HEK293 (cell line): ENCODE data around the gene PLB1.

ENCODE experiments used
- CTCF ChIA-PET: fragments of 350-600 bp; formaldehyde crosslinking; extraction: SDS; loops from one replicate; lab custom pipeline; 2021; ENCODE audit warnings: antibody characterized with exemption; lab: Yijun Ruan, JAX
- POLR2A ChIA-PET: fragments of 300-600 bp; formaldehyde crosslinking; extraction: SDS; loops from one replicate; lab custom pipeline; 2020; ENCODE audit warnings: antibody characterized with exemption, inconsistent platforms; lab: Yijun Ruan, JAX
- H3K27ac ChIP-seq: fragments of 200-500 bp; sonication (Bioruptor generic); 2 replicates; pipeline ENCODE4 v1.5.1; 2014; ENCODE audit warnings: low read depth, low read length, control low read depth, inconsistent platforms; ENCODE audit errors: extremely low read depth
- H3K36me3 ChIP-seq, 2 experiments: fragments of 200-500 bp in 1 of 2; sonication (Bioruptor generic) in 1 of 2; 1 replicate in 1 of 2; 2 replicates in 1 of 2; pipeline ENCODE4 v1.5.1; 2014 to 2017; ENCODE audit warnings: inconsistent platforms in 2 of 2, low read length in 2 of 2; ENCODE audit not compliant: control insufficient read depth in 2 of 2, insufficient read depth in 1 of 2
- H3K4me1 ChIP-seq: fragments of 200-500 bp; sonication (Bioruptor generic); 2 replicates; pipeline ENCODE4 v1.5.1; 2014; ENCODE audit warnings: mild to moderate bottlenecking, low read length, inconsistent platforms; ENCODE audit not compliant: control insufficient read depth, insufficient read depth
- H3K4me3 ChIP-seq: 2 replicates; pipeline ENCODE4 v1.5.1; 2011; ENCODE audit warnings: low read depth, mild to moderate bottlenecking, control low read depth, low read length, moderate library complexity
- H3K9me3 ChIP-seq: fragments of 200-500 bp; sonication (Bioruptor generic); 2 replicates; pipeline ENCODE4 v1.5.1; 2014; ENCODE audit warnings: low read depth, low read length, inconsistent platforms; ENCODE audit not compliant: control insufficient read depth, insufficient read depth
- GLIS2 ChIP-seq: fragments of 450-650 bp; formaldehyde crosslinking; IDR thresholded peaks from 2 replicates; pipeline ENCODE4 v1.5.1; 2016; ENCODE audit warnings: missing biosample characterization, missing genetic modification characterization
- HOXA7 ChIP-seq: sonication (generic); formaldehyde crosslinking; IDR thresholded peaks from 2 replicates; pipeline ENCODE4 v1.8.1; 2022; ENCODE audit warnings: missing genetic modification reagents, borderline replicate concordance
- IKZF3 ChIP-seq: fragments of 450-650 bp; IDR thresholded peaks from 2 replicates; pipeline ENCODE4 v1.5.0; 2018; ENCODE audit warnings: missing biosample characterization, mild to moderate bottlenecking, missing genetic modification characterization, moderate library complexity
- KLF10 ChIP-seq: fragments of 450-650 bp; IDR thresholded peaks from 2 replicates; pipeline ENCODE4 v1.5.1; 2018; ENCODE audit warnings: missing biosample characterization, mild to moderate bottlenecking, missing genetic modification characterization
- KLF8 ChIP-seq: fragments of 450-650 bp; formaldehyde crosslinking; IDR thresholded peaks from 2 replicates; pipeline ENCODE4 v1.5.1; 2016; ENCODE audit warnings: missing biosample characterization, missing genetic modification characterization
- OSR2 ChIP-seq: fragments of 450-650 bp; formaldehyde crosslinking; IDR thresholded peaks from 2 replicates; pipeline ENCODE4 v1.5.1; 2016; ENCODE audit warnings: missing biosample characterization, missing genetic modification characterization
- PRDM1 ChIP-seq: fragments of 450-650 bp; formaldehyde crosslinking; IDR thresholded peaks from 2 replicates; pipeline ENCODE4; 2016; ENCODE audit warnings: missing biosample characterization, missing genetic modification characterization
- YY2 ChIP-seq: fragments of 450-650 bp; formaldehyde crosslinking; IDR thresholded peaks from 2 replicates; pipeline ENCODE4 v1.5.1; 2016; ENCODE audit warnings: missing biosample characterization, missing genetic modification characterization
- ZBTB17 ChIP-seq: fragments of 450-650 bp; formaldehyde crosslinking; IDR thresholded peaks from 2 replicates; pipeline ENCODE4 v1.5.1; 2016; ENCODE audit warnings: missing biosample characterization, missing genetic modification characterization
- ZEB2 ChIP-seq: fragments of 450-650 bp; formaldehyde crosslinking; IDR thresholded peaks from 2 replicates; pipeline ENCODE4 v1.5.1; 2016; ENCODE audit warnings: missing biosample characterization, missing genetic modification characterization
- ZNF140 ChIP-seq: fragments of 450-650 bp; formaldehyde crosslinking; IDR thresholded peaks from 2 replicates; pipeline ENCODE4 v1.5.1; 2016; ENCODE audit warnings: missing biosample characterization, missing genetic modification characterization
- ZNF157 ChIP-seq: fragments of 450-650 bp; formaldehyde crosslinking; IDR thresholded peaks from 2 replicates; pipeline ENCODE4 v1.5.1; 2016; ENCODE audit warnings: missing biosample characterization, missing genetic modification characterization
- ZNF169 ChIP-seq: fragments of 450-650 bp; formaldehyde crosslinking; IDR thresholded peaks from 2 replicates; pipeline ENCODE4 v1.5.1; 2016; ENCODE audit warnings: missing biosample characterization, missing genetic modification characterization
- ZNF19 ChIP-seq: fragments of 450-650 bp; formaldehyde crosslinking; IDR thresholded peaks from 2 replicates; pipeline ENCODE4; 2016; ENCODE audit warnings: missing biosample characterization, missing genetic modification characterization, low read depth
- ZNF221 ChIP-seq: fragments of 450-650 bp; formaldehyde crosslinking; IDR thresholded peaks from 2 replicates; pipeline ENCODE4 v1.5.1; 2017; ENCODE audit warnings: missing biosample characterization, missing genetic modification characterization, borderline replicate concordance
- ZNF341 ChIP-seq: fragments of 450-650 bp; formaldehyde crosslinking; IDR thresholded peaks from 2 replicates; pipeline ENCODE4; 2016; ENCODE audit warnings: low read depth, missing biosample characterization, missing genetic modification characterization
- ZNF354C ChIP-seq: fragments of 450-650 bp; formaldehyde crosslinking; IDR thresholded peaks from 2 replicates; pipeline ENCODE4 v1.5.1; 2016; ENCODE audit warnings: missing biosample characterization, missing genetic modification characterization, low read depth, borderline replicate concordance
- ZNF600 ChIP-seq: fragments of 450-650 bp; formaldehyde crosslinking; IDR thresholded peaks from 2 replicates; pipeline ENCODE4 v1.5.1; 2016; ENCODE audit warnings: missing biosample characterization, missing genetic modification characterization
- ZNF626 ChIP-seq: fragments of 450-650 bp; sonication (Bioruptor Pico); formaldehyde crosslinking; IDR thresholded peaks from 2 replicates; pipeline ENCODE4 v1.5.1; 2018; ENCODE audit warnings: missing biosample characterization, missing genetic modification characterization, inconsistent platforms
- ZXDB ChIP-seq: fragments of 450-650 bp; formaldehyde crosslinking; IDR thresholded peaks from 2 replicates; pipeline ENCODE4 v1.5.1; 2016; ENCODE audit warnings: missing biosample characterization, missing genetic modification characterization
- TF ChIP-seq, protein P1 (sequence below): fragments of 450-650 bp; formaldehyde crosslinking; IDR thresholded peaks from 2 replicates; pipeline ENCODE4 v1.5.1; 2017; ENCODE audit warnings: missing biosample characterization, missing genetic modification characterization
- TF ChIP-seq, protein P2 (sequence below): fragments of 450-650 bp; formaldehyde crosslinking; conservative IDR thresholded peaks from 2 replicates; pipeline ENCODE4 v1.5.1; 2016; ENCODE audit warnings: low read depth, missing biosample characterization, missing genetic modification characterization
- TF ChIP-seq, protein P3 (sequence below): fragments of 450-650 bp; formaldehyde crosslinking; IDR thresholded peaks from 2 replicates; pipeline ENCODE4 v1.5.1; 2016; ENCODE audit warnings: missing biosample characterization, missing genetic modification characterization
- TF ChIP-seq, protein P4 (sequence below): fragments of 450-650 bp; formaldehyde crosslinking; IDR thresholded peaks from 2 replicates; pipeline ENCODE4 v1.5.1; 2016; ENCODE audit warnings: missing biosample characterization, missing genetic modification characterization
- TF ChIP-seq, protein P5 (sequence below): fragments of 450-650 bp; formaldehyde crosslinking; IDR thresholded peaks from 2 replicates; pipeline ENCODE4 v1.5.1; 2017; ENCODE audit warnings: missing biosample characterization, missing genetic modification characterization

Gene PLB1

DNA sequence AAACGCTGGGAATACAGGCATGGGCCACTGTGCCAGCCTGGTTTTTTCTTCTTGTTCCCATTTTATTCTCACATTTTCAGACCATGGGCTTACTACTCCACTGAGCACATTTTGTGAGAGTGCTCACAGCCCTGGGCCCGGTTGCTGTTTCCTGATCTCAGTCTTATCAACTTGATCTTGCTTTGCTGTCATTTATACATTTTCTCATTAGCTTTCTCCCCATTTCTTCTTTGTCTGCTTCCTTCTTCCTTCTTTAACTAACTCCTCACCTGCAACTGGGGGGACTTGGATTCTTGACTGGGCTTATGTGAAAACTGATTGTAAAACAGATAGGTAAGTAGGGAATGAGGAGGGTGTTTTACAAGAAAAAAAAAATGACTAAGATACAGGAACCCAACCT lies 117.3 kb downstream of the PLB1 start:
- Histone ChIP-seq H3K27ac (no peak overlapping the region), H3K36me3 (no peaks in the 10 kb centered on the region), H3K4me3 (no peak overlapping the region), H3K4me1 (peaks cover 2% of the 10 kb centered on the region; the same call in 1 of the 2 replicates), H3K9me3 (no peaks in the 10 kb centered on the region)
- CTCF ChIA-PET, result interaction anchor here (0.6 to 4.5 kb wide), 5 partner anchors 8 to 103 kb away, joined by 3 to 41 read pairs (median 4); no protein-coding TSS in a partner anchor
- no peak for TF ChIP-seq HOXA7 (CRISPR knock-in tag)
- TF ChIP-seq ZNF354C, result no peak
- TF ChIP-seq YY2, result no peak
- no peak for TF ChIP-seq ZNF221 (tag by site-specific recombination)
- no peak for TF ChIP-seq ZNF157
- 0 out of 2 replicates have a peak, but pooled peaks have one; percentile 14 for TF ChIP-seq PRDM1
- no peak for TF ChIP-seq KLF10
- POLR2A ChIA-PET, result interaction anchor here (0.8 kb wide), 1 partner anchor 16 kb away, joined by 5 read pairs; no protein-coding TSS in a partner anchor

DNA sequence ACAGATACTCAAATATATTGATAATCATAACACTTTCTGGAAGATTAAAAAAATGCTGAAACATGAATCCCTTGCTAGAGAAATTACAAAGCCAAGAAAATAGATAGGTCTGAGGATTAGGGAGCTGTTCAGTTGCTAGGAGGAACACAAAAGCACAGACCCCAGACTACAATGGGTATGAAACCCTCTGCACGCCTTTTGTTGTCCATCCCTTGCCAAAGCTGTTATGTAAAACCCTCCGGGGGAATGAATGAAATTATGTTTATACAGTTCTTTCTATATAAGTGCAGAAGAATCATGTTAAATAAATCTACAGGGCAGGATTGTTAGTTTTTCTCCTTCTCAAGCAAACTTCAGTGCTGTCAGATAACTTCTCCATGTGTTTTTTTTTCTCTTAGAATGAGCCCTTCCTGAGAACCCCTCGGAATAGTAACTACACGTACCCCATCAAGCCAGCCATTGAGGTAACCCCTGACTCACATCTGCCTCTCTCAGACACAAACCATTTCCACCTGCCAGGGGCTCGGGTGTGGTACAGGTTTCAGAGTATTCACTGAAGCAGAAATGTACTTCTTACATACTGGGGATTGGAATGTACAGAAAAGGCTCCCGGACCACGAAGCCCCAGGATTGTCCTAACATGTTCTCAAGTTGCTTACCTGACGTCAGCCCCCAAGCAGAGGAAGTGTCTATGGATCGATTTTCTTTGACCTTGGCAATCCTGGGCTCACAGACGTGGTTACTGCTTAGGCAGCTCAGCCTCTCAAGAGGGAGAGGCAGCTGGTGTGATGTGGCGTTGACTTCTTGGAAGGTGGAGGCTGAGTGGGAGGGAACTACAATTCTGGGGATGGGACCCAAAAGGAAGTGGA lies 118.0 kb downstream of the PLB1 start:
- Histone ChIP-seq H3K36me3 (no peaks in the 10 kb centered on the region), H3K9me3 (no peaks in the 10 kb centered on the region), H3K4me1 (peaks cover 2% of the 10 kb centered on the region; the same call in 1 of the 2 replicates), H3K4me3 (peak overlapping the region; percentile 7; the same call in 1 of the 2 replicates), H3K27ac (peak overlapping the region; percentile 53)
- ChIA-PET POLR2A (interaction anchor here (1.8 kb wide), 1 partner anchor 20 kb away, joined by 4 read pairs; no protein-coding TSS in a partner anchor), CTCF (interaction anchor here (1.1 to 4.5 kb wide), 2 partner anchors 20 to 49 kb away, joined by 3 to 41 read pairs; no protein-coding TSS in a partner anchor)
- TF ChIP-seq ZNF19 (tag by site-specific recombination) (no peak), IKZF3 (peak; percentile 64), ZNF169 (tag by site-specific recombination) (no peak), ZBTB17 (tag by site-specific recombination) (peak; percentile 76), OSR2 (tag by site-specific recombination) (peak; percentile 66; the same call in 1 of the 2 replicates), ZNF140 (tag by site-specific recombination) (no peak), ZNF341 (tag by site-specific recombination) (no peak), KLF8 (peak; percentile 50; the same call in 1 of the 2 replicates), ZNF600 (tag by site-specific recombination) (peak; percentile 63; the same call in 1 of the 2 replicates), GLIS2 (tag by site-specific recombination) (no peak), ZNF626 (tag by site-specific recombination) (no peak), ZEB2 (tag by site-specific recombination) (no peak), ZXDB (tag by site-specific recombination) (peak; percentile 72)
- TF ChIP-seq, protein P1, sequence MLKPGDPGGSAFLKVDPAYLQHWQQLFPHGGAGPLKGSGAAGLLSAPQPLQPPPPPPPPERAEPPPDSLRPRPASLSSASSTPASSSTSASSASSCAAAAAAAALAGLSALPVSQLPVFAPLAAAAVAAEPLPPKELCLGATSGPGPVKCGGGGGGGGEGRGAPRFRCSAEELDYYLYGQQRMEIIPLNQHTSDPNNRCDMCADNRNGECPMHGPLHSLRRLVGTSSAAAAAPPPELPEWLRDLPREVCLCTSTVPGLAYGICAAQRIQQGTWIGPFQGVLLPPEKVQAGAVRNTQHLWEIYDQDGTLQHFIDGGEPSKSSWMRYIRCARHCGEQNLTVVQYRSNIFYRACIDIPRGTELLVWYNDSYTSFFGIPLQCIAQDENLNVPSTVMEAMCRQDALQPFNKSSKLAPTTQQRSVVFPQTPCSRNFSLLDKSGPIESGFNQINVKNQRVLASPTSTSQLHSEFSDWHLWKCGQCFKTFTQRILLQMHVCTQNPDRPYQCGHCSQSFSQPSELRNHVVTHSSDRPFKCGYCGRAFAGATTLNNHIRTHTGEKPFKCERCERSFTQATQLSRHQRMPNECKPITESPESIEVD (tag by site-specific recombination), result no peak
- TF ChIP-seq, protein P2, sequence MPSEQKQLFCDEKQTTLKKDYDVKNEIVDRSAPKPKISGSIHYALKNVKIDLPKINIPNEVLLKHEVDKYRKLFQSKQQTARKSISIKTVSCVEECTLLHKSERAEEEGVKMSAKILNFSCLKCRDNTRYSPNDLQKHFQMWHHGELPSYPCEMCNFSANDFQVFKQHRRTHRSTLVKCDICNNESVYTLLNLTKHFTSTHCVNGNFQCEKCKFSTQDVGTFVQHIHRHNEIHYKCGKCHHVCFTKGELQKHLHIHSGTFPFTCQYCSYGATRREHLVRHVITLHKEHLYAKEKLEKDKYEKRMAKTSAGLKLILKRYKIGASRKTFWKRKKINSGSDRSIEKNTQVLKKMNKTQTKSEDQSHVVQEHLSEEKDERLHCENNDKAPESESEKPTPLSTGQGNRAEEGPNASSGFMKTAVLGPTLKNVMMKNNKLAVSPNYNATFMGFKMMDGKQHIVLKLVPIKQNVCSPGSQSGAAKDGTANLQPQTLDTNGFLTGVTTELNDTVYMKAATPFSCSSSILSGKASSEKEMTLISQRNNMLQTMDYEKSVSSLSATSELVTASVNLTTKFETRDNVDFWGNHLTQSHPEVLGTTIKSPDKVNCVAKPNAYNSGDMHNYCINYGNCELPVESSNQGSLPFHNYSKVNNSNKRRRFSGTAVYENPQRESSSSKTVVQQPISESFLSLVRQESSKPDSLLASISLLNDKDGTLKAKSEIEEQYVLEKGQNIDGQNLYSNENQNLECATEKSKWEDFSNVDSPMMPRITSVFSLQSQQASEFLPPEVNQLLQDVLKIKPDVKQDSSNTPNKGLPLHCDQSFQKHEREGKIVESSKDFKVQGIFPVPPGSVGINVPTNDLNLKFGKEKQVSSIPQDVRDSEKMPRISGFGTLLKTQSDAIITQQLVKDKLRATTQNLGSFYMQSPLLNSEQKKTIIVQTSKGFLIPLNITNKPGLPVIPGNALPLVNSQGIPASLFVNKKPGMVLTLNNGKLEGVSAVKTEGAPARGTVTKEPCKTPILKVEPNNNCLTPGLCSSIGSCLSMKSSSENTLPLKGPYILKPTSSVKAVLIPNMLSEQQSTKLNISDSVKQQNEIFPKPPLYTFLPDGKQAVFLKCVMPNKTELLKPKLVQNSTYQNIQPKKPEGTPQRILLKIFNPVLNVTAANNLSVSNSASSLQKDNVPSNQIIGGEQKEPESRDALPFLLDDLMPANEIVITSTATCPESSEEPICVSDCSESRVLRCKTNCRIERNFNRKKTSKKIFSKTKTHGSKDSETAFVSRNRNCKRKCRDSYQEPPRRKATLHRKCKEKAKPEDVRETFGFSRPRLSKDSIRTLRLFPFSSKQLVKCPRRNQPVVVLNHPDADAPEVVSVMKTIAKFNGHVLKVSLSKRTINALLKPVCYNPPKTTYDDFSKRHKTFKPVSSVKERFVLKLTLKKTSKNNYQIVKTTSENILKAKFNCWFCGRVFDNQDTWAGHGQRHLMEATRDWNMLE (tag by site-specific recombination), result peak; percentile 44
- TF ChIP-seq, protein P3, sequence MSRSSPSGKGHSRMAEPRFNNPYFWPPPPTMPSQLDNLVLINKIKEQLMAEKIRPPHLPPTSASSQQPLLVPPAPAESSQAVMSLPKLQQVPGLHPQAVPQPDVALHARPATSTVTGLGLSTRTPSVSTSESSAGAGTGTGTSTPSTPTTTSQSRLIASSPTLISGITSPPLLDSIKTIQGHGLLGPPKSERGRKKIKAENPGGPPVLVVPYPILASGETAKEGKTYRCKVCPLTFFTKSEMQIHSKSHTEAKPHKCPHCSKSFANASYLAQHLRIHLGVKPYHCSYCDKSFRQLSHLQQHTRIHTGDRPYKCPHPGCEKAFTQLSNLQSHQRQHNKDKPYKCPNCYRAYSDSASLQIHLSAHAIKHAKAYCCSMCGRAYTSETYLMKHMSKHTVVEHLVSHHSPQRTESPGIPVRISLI, result no peak
- TF ChIP-seq, protein P4, sequence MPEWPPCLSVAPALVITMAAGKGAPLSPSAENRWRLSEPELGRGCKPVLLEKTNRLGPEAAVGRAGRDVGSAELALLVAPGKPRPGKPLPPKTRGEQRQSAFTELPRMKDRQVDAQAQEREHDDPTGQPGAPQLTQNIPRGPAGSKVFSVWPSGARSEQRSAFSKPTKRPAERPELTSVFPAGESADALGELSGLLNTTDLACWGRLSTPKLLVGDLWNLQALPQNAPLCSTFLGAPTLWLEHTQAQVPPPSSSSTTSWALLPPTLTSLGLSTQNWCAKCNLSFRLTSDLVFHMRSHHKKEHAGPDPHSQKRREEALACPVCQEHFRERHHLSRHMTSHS (tag by site-specific recombination), result no peak
- TF ChIP-seq, protein P5, sequence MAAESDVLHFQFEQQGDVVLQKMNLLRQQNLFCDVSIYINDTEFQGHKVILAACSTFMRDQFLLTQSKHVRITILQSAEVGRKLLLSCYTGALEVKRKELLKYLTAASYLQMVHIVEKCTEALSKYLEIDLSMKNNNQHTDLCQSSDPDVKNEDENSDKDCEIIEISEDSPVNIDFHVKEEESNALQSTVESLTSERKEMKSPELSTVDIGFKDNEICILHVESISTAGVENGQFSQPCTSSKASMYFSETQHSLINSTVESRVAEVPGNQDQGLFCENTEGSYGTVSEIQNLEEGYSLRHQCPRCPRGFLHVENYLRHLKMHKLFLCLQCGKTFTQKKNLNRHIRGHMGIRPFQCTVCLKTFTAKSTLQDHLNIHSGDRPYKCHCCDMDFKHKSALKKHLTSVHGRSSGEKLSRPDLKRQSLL, result no peak
